ENCODE measurements around the gene LGR4. TPM values are rescaled to one million over a fixed set of nuclear protein-coding genes. Genes with fewer than 3 reads are reported as not detected.
A peak's percentile ranks its signal among the peaks of the same experiment; 100 is the strongest.

Gene LGR4
- polyA plus RNA-seq, 6 donors from 2014 or later = 0.54 to 2.6 (median 1.2) TPM; not detected in 1

- Mint-ChIP-seq H3K4me1 (peaks cover 0 to 4% (median 0%) of the 10 kb centered on the region in 3 donors), H3K27ac (no peak overlapping the region), H3K4me3 (no peak overlapping the region), H3K9me3 (no peaks in the 10 kb centered on the region), H3K27me3 (no peaks in the 10 kb centered on the region), H3K36me3 (no peaks in the 10 kb centered on the region)
- no peak for ATAC-seq (ENCODE audit: low read depth in 2 of 2)
- no peak for DNase-seq
Measured at GRCh38 chr11:27410272-27410671, 62.3 kb downstream of the LGR4 start.

DNA sequence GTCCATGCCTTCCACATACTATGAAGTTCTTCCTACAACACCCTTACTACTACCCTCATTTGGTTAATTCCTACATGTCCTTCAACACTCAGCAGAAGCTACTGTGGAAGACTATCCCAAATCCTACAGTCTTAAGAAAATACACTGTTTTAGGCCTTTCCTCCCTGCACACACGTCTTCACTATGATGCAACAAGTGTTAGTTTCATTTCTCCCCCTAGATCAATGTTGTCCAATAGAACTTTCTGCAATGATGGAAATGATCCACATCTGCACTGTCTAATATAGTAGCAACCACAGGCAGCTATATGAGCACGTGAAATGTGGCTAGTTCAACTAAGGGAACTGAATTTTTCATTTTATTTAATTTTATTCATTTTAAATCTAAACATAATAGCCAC, 62.8 kb downstream of the LGR4 start:
- H3K27me3 Mint-ChIP-seq = no peaks in the 10 kb centered on the region
- DNase-seq = no peak
- H3K4me1 Mint-ChIP-seq = peaks cover 0 to 4% (median 0%) of the 10 kb centered on the region in 3 donors
- no peak for ATAC-seq (ENCODE audit: low read depth in 2 of 2)
- no peak overlapping the region for H3K4me3 Mint-ChIP-seq
- H3K36me3 Mint-ChIP-seq = no peaks in the 10 kb centered on the region
- H3K9me3 Mint-ChIP-seq = no peaks in the 10 kb centered on the region
- H3K27ac Mint-ChIP-seq = peak overlapping the region in 1 of 6 donors; percentile 1

GRCh38 chr11:27409049-27409448, 63.5 kb downstream of the LGR4 start:
- Mint-ChIP-seq H3K36me3 (no peaks in the 10 kb centered on the region), H3K4me1 (peaks cover 0 to 4% (median 0%) of the 10 kb centered on the region in 3 donors), H3K27me3 (no peaks in the 10 kb centered on the region), H3K9me3 (no peaks in the 10 kb centered on the region), H3K4me3 (no peak overlapping the region), H3K27ac (no peak overlapping the region)
- DNase-seq (no peak), ATAC-seq (ENCODE audit: low read depth in 2 of 2) (no peak)

DNA sequence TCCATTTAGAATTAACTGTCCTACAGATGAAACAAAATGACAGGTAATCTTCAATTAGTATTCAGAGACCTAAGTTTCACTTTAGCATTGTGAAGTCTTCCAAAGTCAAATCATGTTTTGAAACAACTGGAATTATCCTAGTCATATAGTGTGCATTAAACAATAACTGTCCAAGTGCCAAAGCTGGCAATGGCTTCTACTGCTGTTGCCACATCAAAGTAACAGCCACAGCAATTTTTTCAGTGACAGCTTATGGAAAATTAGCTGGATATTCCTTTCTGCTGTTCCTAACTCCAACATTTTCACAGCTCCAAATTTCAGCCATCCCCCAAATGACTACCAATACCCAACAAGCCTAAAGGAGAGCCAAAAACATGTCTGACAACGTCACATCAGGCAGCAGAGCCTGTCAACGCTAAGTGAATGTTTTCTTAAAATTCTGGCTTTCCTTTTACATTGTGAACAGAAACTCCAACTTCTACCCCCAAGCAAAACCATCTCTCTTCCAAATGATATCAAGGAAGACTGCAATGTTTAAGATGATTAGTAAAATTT, 64.3 kb downstream of the LGR4 start:
- H3K27me3 Mint-ChIP-seq = no peaks in the 10 kb centered on the region
- H3K4me3 Mint-ChIP-seq = no peak overlapping the region
- no peaks in the 10 kb centered on the region for H3K36me3 Mint-ChIP-seq
- H3K4me1 Mint-ChIP-seq = peaks cover 0 to 3% (median 0%) of the 10 kb centered on the region in 3 donors
- no peak for ATAC-seq (ENCODE audit: low read depth in 2 of 2)
- H3K9me3 Mint-ChIP-seq = no peaks in the 10 kb centered on the region
- DNase-seq = no peak
- H3K27ac Mint-ChIP-seq = no peak overlapping the region

DNA sequence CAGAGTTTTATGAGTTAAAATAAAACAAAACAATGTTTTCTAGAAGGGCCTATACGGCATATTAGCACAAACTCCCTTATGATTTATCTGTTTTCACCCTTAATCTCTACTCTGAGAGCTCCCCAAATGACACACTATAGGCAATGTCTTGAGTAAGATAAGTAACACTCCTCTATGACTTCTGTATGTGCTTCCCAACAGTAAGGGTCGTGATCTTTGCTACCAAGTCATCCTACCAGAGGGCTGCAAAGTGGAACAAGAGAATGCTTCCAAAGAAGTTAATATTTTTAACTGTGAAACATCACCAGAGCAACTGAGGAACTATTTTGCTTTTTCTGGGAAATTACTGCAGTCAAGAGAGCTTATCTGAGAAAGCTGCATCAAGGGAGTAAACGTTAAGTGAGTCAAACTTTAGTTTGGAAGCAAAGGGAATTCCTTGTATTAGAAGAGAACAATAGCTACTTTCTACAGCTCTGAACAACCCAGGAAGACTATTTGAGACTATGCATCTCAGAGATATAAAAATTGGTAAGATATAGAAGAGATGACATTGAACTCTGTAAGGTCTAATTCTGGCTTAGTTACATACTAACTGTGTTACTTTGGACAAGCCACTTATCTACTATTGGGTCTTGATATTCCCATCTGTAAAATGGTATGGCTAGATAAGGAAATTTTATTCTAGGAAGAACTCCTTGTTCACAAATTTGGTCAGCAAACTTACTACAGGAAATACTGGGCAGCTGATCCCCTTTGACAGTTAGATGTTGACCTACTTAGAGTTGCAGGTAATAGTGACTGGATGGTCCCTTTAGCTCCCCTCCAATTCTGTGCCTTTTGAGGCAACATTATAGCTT, 65.9 kb downstream of the LGR4 start:
- Mint-ChIP-seq H3K4me3 (no peak overlapping the region), H3K27ac (no peak overlapping the region), H3K4me1 (no peaks in the 10 kb centered on the region), H3K27me3 (no peaks in the 10 kb centered on the region), H3K9me3 (no peaks in the 10 kb centered on the region), H3K36me3 (no peaks in the 10 kb centered on the region)
- ATAC-seq (ENCODE audit: low read depth in 2 of 2) (no peak), DNase-seq (no peak)

GRCh38 chr11:27405134-27405533, 67.5 kb downstream of the LGR4 start:
- Mint-ChIP-seq H3K9me3 (no peaks in the 10 kb centered on the region), H3K27ac (no peak overlapping the region)

DNA sequence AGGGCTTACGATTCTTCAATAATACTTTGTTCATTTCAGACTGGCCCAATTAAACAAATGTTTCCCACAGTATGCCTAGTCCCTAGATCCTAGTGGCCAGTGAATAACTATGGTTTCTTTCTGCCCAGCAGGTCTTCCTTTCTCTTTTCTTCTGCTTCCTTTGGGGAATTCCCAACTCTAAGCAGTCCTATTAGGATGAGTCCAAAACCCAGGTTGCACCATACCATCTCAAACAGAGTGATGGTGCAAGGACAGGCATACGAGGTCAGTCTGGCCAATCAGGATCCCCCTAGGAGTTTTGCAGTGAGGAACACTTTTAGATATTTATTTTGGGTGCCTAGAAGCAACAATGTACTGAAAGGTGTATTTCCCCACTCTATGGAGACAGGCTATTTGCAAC, 68.2 kb downstream of the LGR4 start:
- DNase-seq (no peak), ATAC-seq (ENCODE audit: low read depth in 2 of 2) (no peak)
- Mint-ChIP-seq H3K27me3 (no peaks in the 10 kb centered on the region), H3K9me3 (no peaks in the 10 kb centered on the region), H3K36me3 (no peaks in the 10 kb centered on the region), H3K4me1 (no peaks in the 10 kb centered on the region), H3K27ac (no peak overlapping the region), H3K4me3 (no peak overlapping the region)

More at GRCh38 chr11:27405134-27405533, 67.5 kb downstream of the LGR4 start:
- Mint-ChIP-seq H3K36me3 (no peaks in the 10 kb centered on the region), H3K4me3 (no peak overlapping the region), H3K27me3 (no peaks in the 10 kb centered on the region), H3K4me1 (no peaks in the 10 kb centered on the region)
- ATAC-seq (ENCODE audit: low read depth in 2 of 2) (no peak), DNase-seq (no peak)

DNA sequence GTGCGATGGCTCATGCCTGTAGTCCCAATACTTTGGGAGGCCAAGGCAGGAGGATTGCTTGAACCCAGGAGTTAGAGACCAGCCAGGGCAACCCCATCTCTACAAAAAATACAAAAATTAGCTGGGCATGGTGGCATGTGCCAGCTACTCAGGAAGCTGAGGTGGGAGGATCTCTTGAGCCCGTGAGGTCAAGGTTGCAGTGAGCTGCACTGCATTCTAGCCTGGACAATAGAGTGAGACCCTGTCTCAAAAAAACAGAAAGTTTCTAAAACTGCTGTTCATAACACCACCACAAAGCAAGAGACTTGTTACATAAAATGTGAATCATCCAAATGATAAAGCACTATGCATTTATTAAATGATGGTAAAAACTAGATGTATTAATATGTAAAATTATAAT, 69.4 kb downstream of the LGR4 start:
- no peaks in the 10 kb centered on the region for H3K9me3 Mint-ChIP-seq
- no peaks in the 10 kb centered on the region for H3K36me3 Mint-ChIP-seq
- ATAC-seq (ENCODE audit: low read depth in 2 of 2) (no peak), DNase-seq (no peak)
- no peak overlapping the region for H3K27ac Mint-ChIP-seq
- no peaks in the 10 kb centered on the region for H3K4me1 Mint-ChIP-seq
- H3K4me3 Mint-ChIP-seq = no peak overlapping the region
- no peaks in the 10 kb centered on the region for H3K27me3 Mint-ChIP-seq

DNA sequence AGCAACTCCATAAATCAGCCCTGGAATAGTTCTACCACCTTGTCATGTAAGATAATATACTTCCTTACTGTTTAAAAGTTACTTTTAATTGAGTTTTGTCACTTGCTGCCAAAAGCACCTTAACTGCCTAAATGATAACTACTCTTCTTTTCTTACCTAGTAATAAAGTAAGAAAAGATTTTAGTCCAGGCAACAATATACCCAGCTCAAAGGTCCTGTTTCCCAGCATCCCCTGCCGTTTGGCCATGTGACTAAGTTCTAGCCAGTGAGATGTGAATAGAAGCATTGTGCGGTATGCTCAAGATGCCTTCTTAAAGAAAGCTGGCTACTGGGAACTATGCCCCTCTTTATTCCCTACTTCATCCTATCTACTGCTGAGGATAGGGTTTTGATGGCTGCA, 70.1 kb downstream of the LGR4 start:
- no peak for DNase-seq
- no peak overlapping the region for H3K27ac Mint-ChIP-seq
- no peaks in the 10 kb centered on the region for H3K4me1 Mint-ChIP-seq
- H3K36me3 Mint-ChIP-seq = no peaks in the 10 kb centered on the region
- no peaks in the 10 kb centered on the region for H3K9me3 Mint-ChIP-seq
- no peak overlapping the region for H3K4me3 Mint-ChIP-seq
- no peaks in the 10 kb centered on the region for H3K27me3 Mint-ChIP-seq
- no peak for ATAC-seq (ENCODE audit: low read depth in 2 of 2)

GRCh38 chr11:27401833-27402316, 70.7 kb downstream of the LGR4 start:
- Mint-ChIP-seq H3K4me1 (no peaks in the 10 kb centered on the region), H3K9me3 (no peaks in the 10 kb centered on the region), H3K4me3 (no peak overlapping the region), H3K36me3 (no peaks in the 10 kb centered on the region), H3K27me3 (no peaks in the 10 kb centered on the region), H3K27ac (peak overlapping the region in 1 of 6 donors; percentile 29)
- DNase-seq (no peak), ATAC-seq (ENCODE audit: low read depth in 2 of 2) (no peak)

- Mint-ChIP-seq H3K36me3 (no peaks in the 10 kb centered on the region), H3K27ac (no peak overlapping the region), H3K9me3 (no peaks in the 10 kb centered on the region), H3K4me1 (no peaks in the 10 kb centered on the region), H3K27me3 (no peaks in the 10 kb centered on the region), H3K4me3 (no peak overlapping the region)
- ATAC-seq (ENCODE audit: low read depth in 2 of 2) = no peak
- no peak for DNase-seq
Measured at GRCh38 chr11:27401280-27401832, 71.2 kb downstream of the LGR4 start.

- no peak for ATAC-seq (ENCODE audit: low read depth in 2 of 2)
Measured at GRCh38 chr11:27398400-27398770, 74.2 kb downstream of the LGR4 start.

DNA sequence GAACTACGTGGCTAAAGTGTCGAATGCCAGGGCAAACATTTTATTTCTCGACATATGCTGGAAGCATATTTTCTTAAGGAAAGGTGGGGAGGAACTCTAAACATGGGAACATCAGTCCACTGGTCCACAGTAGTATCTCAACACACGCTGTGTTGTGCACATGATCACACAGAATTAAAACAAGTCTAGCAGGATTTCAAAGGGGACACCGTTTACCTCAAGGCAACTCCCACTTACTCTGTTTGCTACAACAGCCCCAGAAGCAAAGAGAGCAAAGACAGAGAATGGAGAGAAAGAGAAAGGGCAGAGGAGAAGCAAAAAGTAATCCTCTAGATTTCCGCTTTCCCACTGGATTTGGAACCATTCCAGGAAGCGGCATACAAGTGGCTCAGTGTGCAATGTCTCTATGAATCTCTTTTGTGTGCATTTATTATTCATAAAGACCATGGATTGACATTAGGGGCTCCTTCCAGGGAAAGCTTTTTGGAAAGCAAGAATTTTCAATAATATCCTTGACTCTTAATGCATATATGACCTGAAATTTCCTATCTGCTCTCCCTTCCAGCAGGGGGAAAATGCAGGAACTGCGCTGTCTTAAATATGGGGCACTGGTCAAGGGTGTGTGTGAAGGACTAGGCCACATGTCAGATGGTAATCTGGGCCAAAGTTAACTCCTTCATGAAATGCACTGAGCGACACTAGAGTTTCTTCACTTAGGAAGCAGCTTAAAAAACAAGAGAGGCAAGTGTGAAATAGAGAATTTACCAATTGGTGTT, 74.8 kb downstream of the LGR4 start:
- H3K9me3 Mint-ChIP-seq = no peaks in the 10 kb centered on the region
- H3K27ac Mint-ChIP-seq = no peak overlapping the region
- no peaks in the 10 kb centered on the region for H3K4me1 Mint-ChIP-seq
- no peaks in the 10 kb centered on the region for H3K36me3 Mint-ChIP-seq
- no peaks in the 10 kb centered on the region for H3K27me3 Mint-ChIP-seq
- ATAC-seq (ENCODE audit: low read depth in 2 of 2) (no peak), DNase-seq (no peak)
- no peak overlapping the region for H3K4me3 Mint-ChIP-seq

More at GRCh38 chr11:27398400-27398770, 74.2 kb downstream of the LGR4 start:
- H3K27ac Mint-ChIP-seq = no peak overlapping the region
- H3K4me1 Mint-ChIP-seq = no peaks in the 10 kb centered on the region
- H3K9me3 Mint-ChIP-seq = no peaks in the 10 kb centered on the region
- H3K4me3 Mint-ChIP-seq = no peak overlapping the region
- H3K36me3 Mint-ChIP-seq = no peaks in the 10 kb centered on the region
- no peak for DNase-seq
- no peaks in the 10 kb centered on the region for H3K27me3 Mint-ChIP-seq

All from naive B cell (primary cell).